ENCODE measurements around the gene F11R.

- TF ChIP-seq CTCF (IDR thresholded peaks at IDR 0.05) (no peak), POLR2AphosphoS5 (IDR thresholded peaks at IDR 0.05) (no peak), POLR2A (IDR thresholded peaks at IDR 0.05) (no peak)
Measured at GRCh38 chr1:161061419-161061818, 40.5 kb upstream of the F11R start.
